HG03354 (cell line): ENCODE data around the gene NFKBIE.

Experiments
- ATAC-seq: cut with Tn5 transposase; IDR thresholded peaks from one replicate; pipeline ENCODE4 v1.9.1; 2021; ENCODE audit warnings: mild to moderate bottlenecking; ENCODE audit not compliant: unreplicated experiment, poor library complexity, severe bottlenecking

NFKBIE gene

DNA sequence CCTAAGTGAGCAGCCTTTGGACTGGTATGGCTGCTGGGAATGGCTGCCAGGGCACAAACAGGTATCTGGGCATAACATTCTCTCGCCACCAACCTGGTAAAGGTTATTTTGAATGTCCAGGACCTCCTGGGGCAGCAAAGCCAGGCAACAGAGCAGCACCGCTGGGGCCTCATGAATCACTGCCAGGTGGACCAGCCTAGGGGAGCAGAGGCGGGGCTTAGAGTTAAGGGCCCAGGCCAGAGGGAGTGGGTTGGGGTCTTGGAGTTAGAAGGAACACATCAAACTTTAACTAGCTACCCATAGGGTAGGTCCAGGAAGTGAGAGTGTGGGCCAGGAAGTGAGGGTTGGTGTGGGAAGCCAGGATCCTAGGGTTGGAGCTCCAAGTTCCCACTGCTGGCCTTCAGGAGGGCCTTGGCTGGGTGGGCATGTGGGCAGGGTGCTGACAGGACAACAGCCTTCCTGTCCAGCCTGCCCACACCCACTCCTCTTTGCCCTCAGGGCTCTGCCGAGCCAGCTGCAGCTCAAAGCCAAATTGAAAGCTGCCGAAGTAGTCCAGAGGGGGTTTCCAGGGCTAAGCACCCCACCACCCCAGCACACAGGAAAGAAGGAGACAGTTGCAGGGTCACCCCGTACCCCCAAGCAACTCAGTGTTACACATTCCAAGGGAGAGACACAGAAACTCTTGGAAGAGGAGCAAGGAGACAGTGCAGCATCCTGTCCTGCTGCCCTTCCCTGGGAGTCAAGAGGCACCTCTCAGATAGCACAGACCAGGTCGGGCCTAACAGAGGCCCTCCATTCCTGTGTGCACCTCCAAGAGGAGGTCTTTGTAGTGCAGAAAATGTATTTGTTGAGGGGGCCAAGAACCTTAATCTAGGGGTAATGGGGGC lies 2.6 kb downstream of the NFKBIE start:
- no peak for ATAC-seq

DNA sequence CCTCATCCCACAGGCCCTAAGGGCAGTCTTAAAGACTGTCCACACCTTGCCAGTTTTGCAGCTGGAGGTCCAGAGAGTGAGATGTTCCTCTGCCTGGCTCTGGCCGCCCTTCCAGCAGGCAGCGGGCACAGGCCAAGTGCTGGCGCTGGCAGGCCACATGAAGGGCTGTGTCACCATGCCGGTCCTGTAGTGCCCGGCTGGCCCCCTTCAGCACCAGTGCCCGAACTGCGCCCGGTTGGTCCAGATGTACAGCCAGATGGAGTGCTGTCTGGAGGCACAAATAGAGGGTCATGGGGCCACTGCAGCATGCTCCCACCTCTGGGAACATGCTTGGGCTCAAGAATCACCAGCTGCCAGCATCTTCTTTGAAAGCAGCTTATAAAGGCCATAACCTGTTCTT lies 3.8 kb downstream of the NFKBIE start:
- no peak for ATAC-seq

DNA sequence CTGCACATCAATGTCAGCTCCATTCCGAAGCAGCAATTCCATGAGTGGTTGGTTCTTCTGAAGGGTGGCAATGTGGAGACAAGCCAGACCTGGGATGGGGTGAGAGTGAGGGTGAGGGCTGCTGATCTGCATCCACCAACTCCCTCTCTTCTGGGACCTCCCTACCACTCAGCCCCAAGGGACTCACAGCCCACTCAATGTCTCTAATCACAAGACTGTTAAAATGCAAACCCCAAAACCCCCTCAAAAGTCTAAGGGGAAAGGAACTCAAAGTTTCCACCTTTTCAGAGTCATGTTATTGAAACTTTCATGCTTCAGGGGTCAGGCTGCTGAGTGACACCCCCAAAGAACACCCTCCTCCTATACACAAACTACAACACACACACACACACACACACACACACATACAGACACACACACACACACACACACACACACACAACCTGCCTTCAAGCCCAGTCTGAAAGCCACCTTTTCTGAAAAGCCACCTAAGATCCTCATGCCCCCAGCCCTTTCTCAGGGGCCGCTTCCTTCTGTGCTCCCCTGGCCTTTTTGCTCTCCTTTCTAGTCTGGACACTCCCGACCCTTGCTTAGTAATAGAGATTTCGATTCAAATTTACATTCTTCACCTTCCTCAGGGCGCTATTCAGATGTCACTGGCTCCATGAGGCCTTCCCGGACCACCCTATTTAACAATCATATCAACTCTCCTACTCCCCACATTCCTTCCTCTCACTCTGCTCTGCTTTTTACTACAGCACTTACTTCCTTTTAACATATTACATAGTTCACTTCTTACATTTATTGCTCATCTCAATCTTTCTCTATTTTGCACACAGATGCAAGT lies 4.7 kb downstream of the NFKBIE start:
- no peak for ATAC-seq

GRCh38 chr6:44260011-44260410 lies 5.3 kb downstream of the NFKBIE start:
- ATAC-seq: no peak

DNA sequence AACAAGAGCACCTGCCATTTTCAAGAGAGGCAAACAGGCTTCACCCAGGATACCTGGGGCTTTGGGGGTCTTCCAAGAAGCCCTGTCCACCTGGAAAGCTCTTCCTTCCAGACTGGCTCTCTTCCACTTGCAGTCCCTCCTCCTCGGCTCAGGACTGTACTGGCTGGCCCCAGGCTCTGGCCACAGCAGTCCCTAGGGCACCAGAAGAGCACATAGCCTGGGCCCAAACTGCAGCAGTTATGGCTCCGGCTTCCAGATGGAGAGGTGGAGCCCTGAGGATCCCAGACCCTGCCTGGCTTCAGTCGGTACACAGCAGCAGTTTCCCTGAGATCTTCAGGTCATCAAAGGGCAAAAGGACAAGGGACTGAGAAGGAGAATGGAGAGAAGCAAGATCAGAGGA lies 6.4 kb downstream of the NFKBIE start:
- ATAC-seq: no peak

GRCh38 chr6:44258325-44258863 lies 7.0 kb downstream of the NFKBIE start:
- ATAC-seq: no peak

DNA sequence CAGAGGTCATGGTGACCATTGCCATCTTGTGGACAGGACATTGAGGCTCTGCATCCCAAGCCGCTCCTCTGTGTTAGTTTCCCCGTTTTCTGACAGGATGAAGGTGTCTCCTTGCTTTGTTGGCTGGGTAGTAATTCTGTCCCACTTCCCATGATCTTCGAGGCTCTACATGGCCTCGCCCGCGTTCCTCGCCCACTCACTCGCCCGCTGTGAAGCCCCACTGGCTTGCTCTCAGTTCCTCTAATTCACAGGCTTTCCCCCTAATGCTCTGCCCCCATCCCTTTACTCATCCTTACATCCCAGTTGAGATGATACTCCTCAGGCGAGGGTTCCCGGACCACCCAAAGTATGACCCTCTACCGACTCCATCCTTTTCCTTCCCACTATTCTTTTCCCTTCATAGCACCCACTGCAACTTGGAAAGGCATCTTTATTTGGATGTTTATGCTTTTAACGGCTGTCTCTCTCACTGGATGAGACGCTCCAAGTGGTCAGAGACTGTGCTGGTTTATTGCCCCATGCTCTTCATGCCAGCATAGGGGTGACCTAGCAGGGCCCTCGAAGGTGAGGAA lies 7.5 kb downstream of the NFKBIE start:
- no peak for ATAC-seq

DNA sequence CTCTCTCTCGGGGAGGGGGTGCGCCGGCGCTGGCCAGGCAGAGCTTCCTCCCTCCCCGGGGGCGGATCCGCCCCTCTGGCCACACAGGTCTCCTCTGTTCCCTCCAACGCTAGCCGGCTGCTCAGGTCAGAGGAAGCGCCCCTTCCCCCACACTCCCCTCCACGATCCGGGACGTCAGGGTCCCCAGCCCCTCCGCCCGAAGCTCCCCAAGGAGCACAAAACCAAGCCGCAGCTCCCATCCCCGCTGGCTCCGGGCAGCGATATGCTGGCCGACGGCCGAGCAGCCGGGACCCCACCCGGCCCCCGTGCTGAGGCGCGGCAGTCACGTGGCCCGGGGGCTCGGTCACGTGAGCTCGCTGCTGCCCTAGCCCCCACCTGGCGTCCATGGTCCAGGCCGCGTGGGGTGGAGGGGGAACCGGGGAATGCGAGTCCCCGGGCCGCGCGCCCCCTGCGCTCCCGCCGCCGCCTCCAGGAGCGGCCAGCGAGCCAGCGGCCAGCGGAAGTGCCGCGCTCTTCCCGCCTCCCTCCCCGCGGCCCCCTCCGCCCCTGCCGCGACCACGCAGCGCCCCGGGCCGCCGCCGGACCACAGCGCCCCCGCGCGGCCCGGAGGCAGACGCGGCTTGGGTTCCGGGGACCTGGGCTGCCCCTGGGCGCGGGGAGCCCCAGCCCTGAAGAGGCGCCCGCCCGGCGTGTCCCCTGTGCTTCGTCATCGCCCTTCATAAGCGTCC lies 8.2 kb downstream of the NFKBIE start, which contains the start of gene SLC35B2:
Gene SLC35B2, minus strand, starts transcription at position 504 of the 728 bp plus-strand sequence. Its CDS starts 118 bp downstream, at position 386.
- ATAC-seq: peak; percentile 58

GRCh38 chr6:44256775-44257024 lies 8.7 kb downstream of the NFKBIE start:
- ATAC-seq: no peak

GRCh38 chr6:44255871-44256774 lies 9.2 kb downstream of the NFKBIE start:
- no peak for ATAC-seq

DNA sequence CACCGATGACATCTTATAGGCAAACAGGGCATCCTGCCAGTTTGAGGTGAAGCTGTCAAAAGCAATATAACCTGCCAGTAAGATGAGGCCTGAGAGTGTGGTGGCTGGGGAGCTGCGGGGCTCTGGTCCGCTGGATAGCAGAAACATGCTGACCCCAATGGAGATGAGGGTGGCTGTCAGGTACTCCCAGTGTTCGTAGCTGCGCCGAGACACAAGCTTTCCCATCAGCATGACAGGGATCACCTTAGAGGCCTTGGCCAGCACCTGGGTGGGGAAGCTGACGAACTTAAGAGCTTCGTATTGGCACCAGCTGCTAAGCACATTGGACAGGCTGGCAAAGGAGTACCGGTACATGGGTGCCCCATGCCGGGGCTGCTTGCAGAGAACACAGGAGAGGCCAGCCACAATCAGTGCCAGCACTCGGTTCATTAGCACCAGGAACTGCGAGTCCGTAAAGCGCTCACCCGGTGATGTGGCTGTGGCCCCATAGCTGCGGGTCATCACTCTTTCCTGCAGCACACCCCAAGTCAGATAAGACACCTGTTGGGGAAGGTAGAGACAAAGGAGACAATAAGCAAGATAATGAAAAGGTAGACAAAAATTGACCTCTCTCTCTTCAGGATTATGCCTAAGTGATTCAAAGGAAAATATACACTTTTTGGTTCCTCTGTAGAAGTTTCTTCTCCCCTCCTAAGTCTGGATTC lies 10.1 kb downstream of the NFKBIE start:
- ATAC-seq: no peak

DNA sequence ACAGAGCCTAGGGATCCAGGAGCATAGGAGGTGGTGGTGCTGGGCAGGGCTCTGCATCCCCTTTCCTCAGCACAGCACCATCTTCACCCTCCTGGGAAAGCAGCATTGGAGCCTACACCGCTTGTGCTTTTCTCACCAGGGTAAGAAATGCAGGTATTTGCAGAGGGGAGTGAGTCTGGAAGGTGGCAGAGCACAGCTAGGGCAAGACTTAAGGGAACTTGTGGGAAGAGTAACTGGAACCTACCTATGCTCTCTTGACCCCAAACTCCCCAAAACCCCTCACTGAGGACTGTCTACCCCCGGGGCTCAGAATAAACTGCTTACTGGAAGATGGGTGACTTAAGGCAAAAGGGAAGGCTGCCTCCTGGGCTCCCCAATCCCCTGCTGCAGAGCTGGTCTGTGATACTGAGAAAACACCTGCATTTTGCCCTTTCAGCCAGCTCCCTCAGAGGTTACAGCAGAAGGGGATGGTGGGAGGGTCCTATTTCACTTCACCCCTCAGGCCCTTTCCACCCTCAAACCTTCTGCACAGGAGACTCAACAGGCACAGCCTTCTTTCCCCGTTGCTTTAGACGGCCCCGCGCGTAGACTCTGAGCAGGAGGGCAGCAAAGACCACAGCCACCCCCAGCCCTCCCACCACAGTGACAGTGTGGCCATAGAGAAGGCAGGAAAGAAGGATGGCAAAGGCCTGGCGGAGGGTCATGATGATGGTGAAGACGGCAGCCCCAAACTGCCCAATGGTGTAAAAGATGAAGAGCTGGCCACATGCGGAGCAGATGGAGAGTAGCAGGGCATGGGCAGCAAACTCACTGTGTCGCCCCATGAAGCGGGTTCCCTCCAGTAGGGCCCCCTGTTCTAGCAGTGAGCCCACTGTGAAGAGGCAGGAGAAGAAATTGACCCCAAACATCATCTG lies 10.9 kb downstream of the NFKBIE start:
- no peak for ATAC-seq

DNA sequence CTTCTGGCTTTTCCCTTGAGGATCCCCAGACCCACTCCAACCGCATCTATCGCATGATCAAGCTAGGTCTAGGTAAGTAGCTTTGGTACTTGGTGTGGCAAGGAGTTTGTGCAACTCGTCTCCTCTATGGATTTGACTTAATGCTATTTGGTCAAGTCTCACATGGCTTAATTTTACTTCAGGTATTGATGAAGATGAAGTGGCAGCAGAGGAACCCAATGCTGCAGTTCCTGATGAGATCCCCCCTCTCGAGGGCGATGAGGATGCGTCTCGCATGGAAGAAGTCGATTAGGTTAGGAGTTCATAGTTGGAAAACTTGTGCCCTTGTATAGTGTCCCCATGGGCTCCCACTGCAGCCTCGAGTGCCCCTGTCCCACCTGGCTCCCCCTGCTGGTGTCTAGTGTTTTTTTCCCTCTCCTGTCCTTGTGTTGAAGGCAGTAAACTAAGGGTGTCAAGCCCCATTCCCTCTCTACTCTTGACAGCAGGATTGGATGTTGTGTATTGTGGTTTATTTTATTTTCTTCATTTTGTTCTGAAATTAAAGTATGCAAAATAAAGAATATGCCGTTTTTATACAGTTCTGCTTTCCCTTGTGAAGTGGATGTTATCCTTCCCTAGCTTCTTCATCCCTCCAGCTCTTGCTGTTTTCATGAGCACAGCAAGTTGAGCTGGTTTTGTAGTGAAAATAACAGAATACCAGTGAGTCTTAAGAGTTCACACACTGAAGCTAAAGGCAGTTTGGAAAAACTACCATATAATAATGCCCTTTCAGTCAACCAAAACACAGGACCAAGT lies 11.8 kb downstream of the NFKBIE start:
- ATAC-seq: no peak

- ATAC-seq: no peak
Measured at GRCh38 chr6:44251576-44252524, 13.5 kb downstream of the NFKBIE start.

GRCh38 chr6:44250718-44251123 lies 14.6 kb downstream of the NFKBIE start:
- ATAC-seq: no peak
